ENCODE data around the gene ALG9. TPM values are rescaled to one million over a fixed set of nuclear protein-coding genes. Genes with fewer than 3 reads are reported as not detected.

Gene ALG9
- total RNA-seq, 1 donor from 2014 or later = 24.9 TPM

- DNase-seq (ENCODE audit: low read depth) (no peak), FAIRE-seq (no peak)
- Mint-ChIP-seq H3K27ac (ENCODE audit: unreplicated experiment) (no peak overlapping the region), H3K36me3 (ENCODE audit: low read depth, unreplicated experiment) (no peaks in the 10 kb centered on the region), H3K9me3 (ENCODE audit: unreplicated experiment) (no peaks in the 10 kb centered on the region), H3K4me1 (ENCODE audit: low read depth, unreplicated experiment) (peaks cover 17% of the 10 kb centered on the region), H3K4me3 (ENCODE audit: unreplicated experiment) (no peak overlapping the region), H3K27me3 (ENCODE audit: low read depth, unreplicated experiment) (peaks cover 4% of the 10 kb centered on the region)
- H3K9ac ChIP-seq (ENCODE audit: low read length) = no peak overlapping the region
- H3K27ac ChIP-seq (ENCODE audit: low read depth, low read length) = no peak overlapping the region
- peaks cover 5% of the 10 kb centered on the region for H3K27me3 ChIP-seq (ENCODE audit: insufficient read depth, low read length)
- no peak for TF ChIP-seq EZH2 (IDR thresholded peaks at IDR 0.05; ENCODE audit: insufficient read depth, low read length)
- TF ChIP-seq CTCF (IDR thresholded peaks at IDR 0.05; ENCODE audit: insufficient read depth, low read depth, low read length) = no peak
- H3K9me3 ChIP-seq (ENCODE audit: insufficient read depth, low read depth, low read length) = no peaks in the 10 kb centered on the region
- no peaks in the 10 kb centered on the region for H4K20me1 ChIP-seq (ENCODE audit: insufficient read depth, low read length)
- H3K4me1 ChIP-seq (ENCODE audit: insufficient read depth, low read length) = peaks cover 11% of the 10 kb centered on the region
- no peaks in the 10 kb centered on the region for H3K79me2 ChIP-seq (ENCODE audit: insufficient read depth, low read length)
- H3K4me2 ChIP-seq (ENCODE audit: low read length) = no peak overlapping the region
- no peaks in the 10 kb centered on the region for H3K36me3 ChIP-seq (ENCODE audit: insufficient read depth, low read length)
- H2AFZ ChIP-seq (ENCODE audit: low read depth, low read length) = no peak overlapping the region
- no peak overlapping the region for H3K4me3 ChIP-seq (ENCODE audit: insufficient read depth, low read depth, low read length)
These were observed 37.4 kb upstream of the ALG9 start for GRCh38 chr11:111908639-111909305.

- Histone ChIP-seq H3K36me3 (ENCODE audit: insufficient read depth, low read length) (no peaks in the 10 kb centered on the region), H4K20me1 (ENCODE audit: insufficient read depth, low read length) (no peaks in the 10 kb centered on the region), H3K4me2 (ENCODE audit: low read length) (no peak overlapping the region), H3K27me3 (ENCODE audit: insufficient read depth, low read length) (peaks cover 5% of the 10 kb centered on the region), H3K4me1 (ENCODE audit: insufficient read depth, low read length) (no peaks in the 10 kb centered on the region), H3K9me3 (ENCODE audit: insufficient read depth, low read depth, low read length) (no peaks in the 10 kb centered on the region), H3K27ac (ENCODE audit: low read depth, low read length) (no peak overlapping the region), H2AFZ (ENCODE audit: low read depth, low read length) (no peak overlapping the region), H3K9ac (ENCODE audit: low read length) (no peak overlapping the region), H3K79me2 (ENCODE audit: insufficient read depth, low read length) (no peaks in the 10 kb centered on the region), H3K4me3 (ENCODE audit: insufficient read depth, low read depth, low read length) (no peak overlapping the region)
- Mint-ChIP-seq H3K27ac (ENCODE audit: unreplicated experiment) (no peak overlapping the region), H3K9me3 (ENCODE audit: unreplicated experiment) (no peaks in the 10 kb centered on the region), H3K36me3 (ENCODE audit: low read depth, unreplicated experiment) (no peaks in the 10 kb centered on the region), H3K27me3 (ENCODE audit: low read depth, unreplicated experiment) (peaks cover 4% of the 10 kb centered on the region), H3K4me3 (ENCODE audit: unreplicated experiment) (no peak overlapping the region), H3K4me1 (ENCODE audit: low read depth, unreplicated experiment) (peaks cover 11% of the 10 kb centered on the region)
- no peak for DNase-seq (ENCODE audit: low read depth)
- TF ChIP-seq CTCF (IDR thresholded peaks at IDR 0.05; ENCODE audit: insufficient read depth, low read depth, low read length) = no peak
- no peak for TF ChIP-seq EZH2 (IDR thresholded peaks at IDR 0.05; ENCODE audit: insufficient read depth, low read length)
- FAIRE-seq = no peak
These were observed 35.3 kb upstream of the ALG9 start for GRCh38 chr11:111906680-111907079.

- FAIRE-seq (no peak), DNase-seq (ENCODE audit: low read depth) (no peak)
- Histone ChIP-seq H3K36me3 (ENCODE audit: insufficient read depth, low read length) (no peaks in the 10 kb centered on the region), H3K4me1 (ENCODE audit: insufficient read depth, low read length) (no peaks in the 10 kb centered on the region), H3K79me2 (ENCODE audit: insufficient read depth, low read length) (no peaks in the 10 kb centered on the region), H4K20me1 (ENCODE audit: insufficient read depth, low read length) (no peaks in the 10 kb centered on the region), H3K27me3 (ENCODE audit: insufficient read depth, low read length) (peaks cover 5% of the 10 kb centered on the region), H2AFZ (ENCODE audit: low read depth, low read length) (no peak overlapping the region), H3K4me2 (ENCODE audit: low read length) (no peak overlapping the region), H3K4me3 (ENCODE audit: insufficient read depth, low read depth, low read length) (no peak overlapping the region), H3K9me3 (ENCODE audit: insufficient read depth, low read depth, low read length) (no peaks in the 10 kb centered on the region), H3K9ac (ENCODE audit: low read length) (no peak overlapping the region), H3K27ac (ENCODE audit: low read depth, low read length) (no peak overlapping the region)
- Mint-ChIP-seq H3K9me3 (ENCODE audit: unreplicated experiment) (no peaks in the 10 kb centered on the region), H3K36me3 (ENCODE audit: low read depth, unreplicated experiment) (no peaks in the 10 kb centered on the region), H3K27me3 (ENCODE audit: low read depth, unreplicated experiment) (no peaks in the 10 kb centered on the region), H3K27ac (ENCODE audit: unreplicated experiment) (no peak overlapping the region), H3K4me1 (ENCODE audit: low read depth, unreplicated experiment) (no peaks in the 10 kb centered on the region), H3K4me3 (ENCODE audit: unreplicated experiment) (no peak overlapping the region)
- TF ChIP-seq CTCF (IDR thresholded peaks at IDR 0.05; ENCODE audit: insufficient read depth, low read depth, low read length) = no peak
- TF ChIP-seq EZH2 (IDR thresholded peaks at IDR 0.05; ENCODE audit: insufficient read depth, low read length) = no peak
These were observed 34.0 kb upstream of the ALG9 start for GRCh38 chr11:111905411-111905810.
